IMR-90 (cell line): ENCODE measurements around the gene MEN1.

Experiments
- CTCF ChIP-seq: conservative IDR thresholded peaks from 2 replicates; pipeline ENCODE4 v1.5.1; 2012; ENCODE audit warnings: mild to moderate bottlenecking, low read depth, low read length, improper control_type of control experiment
- POLR2A ChIP-seq: IDR thresholded peaks from 2 replicates; pipeline ENCODE4 v1.6.1; 2012; ENCODE audit warnings: mild to moderate bottlenecking, low read depth, low read length
- RAD21 ChIP-seq: IDR thresholded peaks from 2 replicates; pipeline ENCODE4 v1.6.1; 2012; ENCODE audit warnings: low read length, improper control_type of control experiment
- RFX5 ChIP-seq: IDR thresholded peaks from 2 replicates; pipeline ENCODE4 v1.8.0; 2012; ENCODE audit warnings: low read depth, mild to moderate bottlenecking, low read length, moderate library complexity

DNA sequence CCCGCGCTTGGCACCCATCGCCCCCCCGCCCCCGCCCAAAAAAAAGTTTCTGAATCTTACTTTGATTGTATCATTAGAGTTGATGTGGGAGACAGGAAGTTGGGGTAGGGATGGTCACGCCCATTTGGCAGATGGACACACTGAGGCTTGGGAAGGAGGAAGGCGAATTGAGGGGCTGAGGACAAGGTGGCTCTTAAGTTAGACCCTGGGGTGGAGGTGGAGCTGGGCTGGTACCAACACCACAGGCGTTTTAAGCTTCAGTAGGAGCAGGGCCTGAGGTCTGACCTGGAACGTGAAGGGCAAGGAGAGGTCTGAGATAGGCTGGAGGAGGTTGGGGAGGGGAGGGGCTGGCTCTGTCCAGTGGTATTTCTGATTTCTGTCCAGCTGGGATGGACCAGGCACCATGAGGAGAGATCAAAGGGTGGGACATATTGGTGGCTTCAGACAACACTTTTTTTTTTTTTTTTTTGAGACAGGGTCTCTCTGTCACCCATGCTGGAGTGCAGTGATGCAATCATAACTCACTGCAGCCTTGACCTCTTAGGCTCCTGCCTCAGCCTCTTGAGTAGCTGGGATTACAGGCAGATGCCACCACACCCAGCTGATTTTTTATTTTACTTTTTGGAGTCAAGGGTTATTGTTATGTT is 34.9 kb upstream of the MEN1 start:
- TF ChIP-seq RAD21 (no peak), CTCF (no peak), POLR2A (no peak), RFX5 (no peak)
